Measurements from ENCODE around the gene FOLR2.

Gene FOLR2

DNA sequence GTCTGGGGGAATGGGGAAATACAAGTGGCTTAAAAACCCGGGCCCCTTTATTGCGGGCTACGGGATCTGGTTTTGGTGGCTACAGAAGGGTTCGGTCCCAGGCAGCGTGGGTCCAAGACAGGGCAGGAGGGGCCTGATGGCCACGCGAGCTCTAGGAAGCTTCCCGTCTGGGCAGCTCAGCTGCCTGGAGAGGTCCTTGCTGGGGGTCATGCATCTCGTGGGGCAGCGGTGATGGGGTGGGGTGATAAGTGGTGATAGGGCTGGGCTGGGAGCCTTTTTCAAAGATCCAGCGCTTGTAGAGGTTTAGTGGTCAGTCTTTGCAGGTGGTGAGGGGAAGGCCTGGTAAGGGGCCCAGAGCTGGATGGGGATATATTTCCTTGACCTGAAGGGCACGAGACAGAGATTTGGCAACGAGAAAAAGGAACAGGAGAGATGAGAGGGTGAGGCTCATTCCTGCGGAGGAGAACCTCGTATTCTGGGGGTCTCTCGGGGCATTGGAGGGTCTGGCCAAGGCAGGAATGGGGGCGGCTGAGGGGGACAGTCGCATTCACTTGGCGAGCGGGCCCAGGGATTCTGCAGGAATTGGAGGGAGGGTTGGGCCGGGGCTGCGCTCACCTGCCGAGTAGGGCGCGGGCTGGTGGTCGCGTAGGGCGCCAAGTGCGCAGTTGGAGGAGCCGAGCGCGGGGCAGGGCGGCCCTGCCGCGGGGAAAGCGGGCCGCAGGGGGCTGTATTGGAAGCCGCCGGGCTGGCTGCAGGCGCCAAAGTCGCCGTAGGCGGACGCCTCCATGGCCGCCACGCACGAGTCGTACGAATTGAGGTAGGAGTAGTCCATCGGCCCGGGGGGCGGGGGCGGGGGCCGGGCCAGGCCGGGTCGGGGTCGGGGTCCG lies 26.8 kb downstream of the FOLR2 start:
- TF ChIP-seq GATA3 (IDR thresholded peaks at IDR 0.05; ENCODE audit: low read depth, low read length) (no peak), GATA2 (IDR thresholded peaks at IDR 0.05; ENCODE audit: low read depth, low read length) (peak; percentile 55)

DNA sequence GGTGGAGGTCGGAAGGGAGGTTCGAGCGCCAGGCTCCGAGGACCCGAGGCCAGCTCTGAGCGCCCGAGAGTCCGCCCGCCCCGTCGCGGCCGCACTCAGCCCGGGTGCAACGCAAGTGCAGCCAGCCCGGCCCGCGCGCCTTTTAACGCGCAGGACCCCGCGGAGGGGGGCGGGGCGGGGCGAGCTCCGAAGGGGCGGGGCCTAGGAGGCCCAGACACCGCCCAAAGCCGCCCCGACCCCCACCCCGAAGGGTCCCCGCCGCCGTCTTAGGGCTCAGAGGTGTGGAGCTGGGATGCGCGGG lies 27.4 kb downstream of the FOLR2 start, which contains the start of gene PHOX2A:
Gene PHOX2A, minus strand, starts transcription at position 117 of the 301 bp plus-strand sequence. CDS start 172 bp downstream, outside the sequence.
- no peak for TF ChIP-seq GATA3 (IDR thresholded peaks at IDR 0.05; ENCODE audit: low read depth, low read length)
- no peak for TF ChIP-seq GATA2 (IDR thresholded peaks at IDR 0.05; ENCODE audit: low read depth, low read length)

DNA sequence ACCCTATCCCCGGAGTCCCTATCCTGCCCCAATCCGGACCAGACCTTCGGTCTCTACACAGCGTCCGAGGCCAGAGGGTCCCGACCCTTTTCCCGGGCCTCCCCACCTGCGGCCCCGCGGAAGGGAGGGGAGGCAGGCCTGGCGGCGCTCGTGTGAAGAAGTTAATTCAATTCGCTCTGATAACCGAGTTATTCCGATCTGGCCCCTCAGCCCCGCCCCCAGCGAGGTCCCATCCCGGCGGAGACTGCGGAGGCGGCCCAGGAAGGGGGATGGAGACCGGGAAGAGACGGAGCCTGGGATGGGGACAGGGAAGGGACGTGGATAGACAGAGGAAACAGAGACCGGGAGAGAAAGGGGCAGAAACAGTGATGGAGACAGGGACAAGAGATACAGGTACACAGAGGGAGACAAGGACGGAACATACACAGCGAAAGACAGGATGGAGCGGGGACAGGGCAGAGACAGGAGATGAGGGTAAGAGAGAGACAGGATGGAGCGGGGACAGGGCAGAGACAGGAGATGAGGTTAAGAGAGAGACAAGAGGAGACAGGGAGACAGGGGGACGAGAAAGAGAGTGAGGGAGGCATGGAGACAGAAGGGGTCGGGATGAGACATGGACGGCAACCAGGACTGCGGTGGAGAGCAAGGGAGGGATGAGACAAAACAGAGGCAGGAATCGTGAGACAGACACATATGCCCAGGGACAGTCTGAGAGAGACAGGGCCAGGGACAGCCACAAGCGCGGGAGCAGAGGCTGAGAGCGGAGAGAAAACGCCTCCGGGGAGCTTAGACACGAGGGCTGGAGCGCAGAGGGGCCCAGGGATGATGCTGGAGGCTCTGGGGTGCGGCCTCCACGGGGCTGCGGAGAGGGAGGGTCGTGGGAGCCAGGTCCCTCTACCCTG lies 28.0 kb downstream of the FOLR2 start:
- 0 out of 2 replicates have a peak, but pooled peaks have one; percentile 38 for TF ChIP-seq GATA2 (IDR thresholded peaks at IDR 0.05; ENCODE audit: low read depth, low read length)
- no peak for TF ChIP-seq GATA3 (IDR thresholded peaks at IDR 0.05; ENCODE audit: low read depth, low read length)

DNA sequence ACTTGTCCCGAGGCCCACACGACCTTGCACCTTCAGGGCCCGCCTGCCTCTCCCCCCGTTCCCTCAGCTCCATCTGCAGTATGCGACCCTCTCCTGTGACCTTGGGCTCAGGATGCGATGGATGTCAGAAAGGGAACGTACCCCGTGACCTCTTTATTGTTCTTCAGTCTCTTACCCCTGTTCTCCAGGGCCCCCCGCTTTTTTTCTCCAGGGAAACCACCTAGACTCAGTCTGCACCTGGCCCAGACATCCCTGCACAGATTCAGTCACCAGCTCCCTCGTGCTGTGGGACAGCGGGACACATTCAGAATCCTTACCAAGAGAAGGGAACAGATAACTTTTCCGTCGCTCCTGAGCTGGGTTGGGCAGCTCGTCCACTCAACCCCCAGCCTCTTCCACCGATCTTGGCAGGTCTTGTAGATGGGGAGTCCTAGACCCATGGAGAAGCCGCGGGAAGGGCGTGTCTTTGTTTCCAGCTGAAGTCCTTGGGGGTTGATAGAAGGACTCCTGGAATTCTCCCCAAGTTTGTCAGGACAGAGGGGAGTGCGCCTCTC lies 28.7 kb downstream of the FOLR2 start:
- TF ChIP-seq GATA2 (IDR thresholded peaks at IDR 0.05; ENCODE audit: low read depth, low read length) (no peak), GATA3 (IDR thresholded peaks at IDR 0.05; ENCODE audit: low read depth, low read length) (no peak)

DNA sequence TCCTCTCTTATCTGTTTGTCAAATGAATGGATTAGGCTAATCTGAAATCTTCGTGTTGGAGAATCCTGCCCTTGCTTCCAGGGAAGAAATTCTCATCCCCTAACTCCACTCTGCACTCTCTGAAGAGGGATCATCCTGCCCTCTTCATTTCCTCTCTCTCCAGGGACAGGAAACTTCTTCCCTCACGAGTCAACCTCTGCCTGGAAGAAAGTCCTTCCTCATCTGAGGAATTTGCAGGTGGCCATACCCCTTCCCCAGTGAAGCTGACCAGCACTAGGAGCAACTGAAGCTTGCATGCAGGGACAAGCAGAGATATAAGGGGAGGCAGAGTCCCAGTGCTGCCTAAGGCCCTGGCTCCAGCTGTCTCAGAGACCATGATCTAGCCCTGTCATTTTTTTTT lies 31.0 kb downstream of the FOLR2 start:
- TF ChIP-seq GATA3 (IDR thresholded peaks at IDR 0.05; ENCODE audit: low read depth, low read length) (no peak), GATA2 (IDR thresholded peaks at IDR 0.05; ENCODE audit: low read depth, low read length) (no peak)

DNA sequence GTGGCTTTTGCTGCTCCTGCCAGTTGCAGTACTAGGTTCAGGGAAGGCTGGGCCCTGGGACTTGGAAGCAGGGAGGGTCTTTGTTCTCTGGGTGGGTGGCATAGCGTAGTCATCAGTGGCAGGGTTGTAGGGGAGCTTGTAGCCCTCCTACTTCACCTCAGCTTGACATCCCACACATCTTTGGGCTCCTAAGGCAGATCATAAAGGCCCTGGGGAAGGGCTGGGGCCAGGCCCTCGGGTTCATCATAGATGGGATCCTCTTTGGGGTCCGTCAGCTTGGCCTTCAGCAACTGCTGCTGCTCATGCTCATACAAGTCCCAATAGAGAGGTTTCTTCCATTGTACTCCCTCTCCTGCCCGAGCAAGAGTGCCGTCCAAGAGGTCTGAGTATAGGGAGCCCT lies 33.4 kb downstream of the FOLR2 start:
- TF ChIP-seq GATA3 (IDR thresholded peaks at IDR 0.05; ENCODE audit: low read depth, low read length) (no peak), GATA2 (IDR thresholded peaks at IDR 0.05; ENCODE audit: low read depth, low read length) (no peak)

DNA sequence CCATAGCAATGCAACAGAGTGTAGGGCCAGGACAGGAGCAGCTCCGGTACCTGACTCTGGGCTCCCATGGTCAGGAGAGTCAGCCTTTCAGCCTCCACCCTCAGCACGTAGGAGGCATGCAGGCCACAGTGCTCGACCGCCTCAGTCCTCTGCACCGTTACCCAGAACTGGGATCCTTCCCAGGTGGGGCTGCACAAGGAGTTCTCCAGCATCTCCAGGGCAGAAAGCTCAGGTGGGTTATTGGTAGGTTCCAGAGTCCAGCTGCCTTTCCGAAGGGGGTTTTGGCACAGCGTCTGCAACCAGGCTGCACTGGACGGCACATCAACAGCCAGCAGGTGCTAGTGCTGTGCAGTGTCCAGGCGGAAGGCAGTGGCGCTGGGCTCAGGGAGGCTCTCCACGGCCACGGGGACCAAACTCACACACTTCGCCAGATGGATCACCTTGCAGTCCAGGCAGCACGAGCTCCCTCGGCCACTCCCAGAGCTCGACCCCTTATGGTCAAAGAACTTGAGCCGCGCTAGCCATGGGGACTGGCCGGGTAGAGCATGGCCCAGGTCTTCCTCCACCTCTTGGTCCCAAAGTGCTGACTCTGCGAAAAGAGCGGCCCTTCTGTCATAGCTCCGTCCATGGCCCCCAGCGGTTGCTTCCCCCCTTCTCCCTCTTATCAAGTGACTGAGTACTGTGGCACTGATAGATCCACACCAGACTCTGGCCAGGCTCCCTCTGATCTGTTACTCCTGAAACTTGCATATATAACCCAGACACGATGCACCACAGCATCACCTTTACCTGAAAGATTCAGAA lies 34.3 kb downstream of the FOLR2 start:
- no peak for TF ChIP-seq GATA2 (IDR thresholded peaks at IDR 0.05; ENCODE audit: low read depth, low read length)
- no peak for TF ChIP-seq GATA3 (IDR thresholded peaks at IDR 0.05; ENCODE audit: low read depth, low read length)

DNA sequence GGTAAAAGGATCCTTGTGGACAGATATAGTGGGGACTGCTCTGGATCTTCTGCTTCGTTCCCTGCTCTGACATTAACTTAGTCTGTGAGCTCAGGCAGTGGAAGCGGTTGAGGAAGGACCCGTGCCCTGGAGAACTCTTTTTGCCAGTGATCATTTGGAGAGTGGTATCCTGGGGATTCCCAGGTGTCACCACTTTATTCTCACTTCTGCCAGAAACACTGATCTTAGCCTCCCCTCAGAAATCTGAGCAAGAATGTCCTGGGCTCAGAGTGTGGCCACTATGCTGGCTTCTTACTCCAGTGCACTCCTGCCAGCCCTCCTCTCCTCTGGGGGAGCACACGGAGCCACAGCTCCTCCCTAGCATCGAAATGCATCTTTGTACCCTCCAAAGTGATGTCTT lies 35.0 kb downstream of the FOLR2 start:
- no peak for TF ChIP-seq GATA2 (IDR thresholded peaks at IDR 0.05; ENCODE audit: low read depth, low read length)
- no peak for TF ChIP-seq GATA3 (IDR thresholded peaks at IDR 0.05; ENCODE audit: low read depth, low read length)

DNA sequence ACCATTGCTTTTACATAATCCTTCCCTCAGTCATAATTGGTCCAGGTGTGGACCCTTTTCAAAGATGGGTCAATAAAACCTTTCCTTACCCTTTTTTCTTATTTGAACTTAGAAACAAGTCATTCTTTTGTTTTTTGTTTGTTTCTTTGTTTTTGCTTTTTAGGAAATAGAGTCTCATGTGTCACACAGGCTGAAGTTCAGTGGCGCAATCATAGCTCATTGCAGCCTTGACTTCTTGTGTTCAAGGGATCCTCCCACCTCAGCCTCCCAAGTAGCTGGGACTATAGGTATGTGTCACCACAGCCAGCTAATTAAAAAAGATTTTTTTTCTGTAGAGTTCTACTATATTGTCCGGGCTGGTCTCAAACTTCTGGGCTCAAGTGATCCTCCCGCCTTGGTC lies 36.8 kb downstream of the FOLR2 start:
- TF ChIP-seq GATA2 (IDR thresholded peaks at IDR 0.05; ENCODE audit: low read depth, low read length): no peak
- no peak for TF ChIP-seq GATA3 (IDR thresholded peaks at IDR 0.05; ENCODE audit: low read depth, low read length)

DNA sequence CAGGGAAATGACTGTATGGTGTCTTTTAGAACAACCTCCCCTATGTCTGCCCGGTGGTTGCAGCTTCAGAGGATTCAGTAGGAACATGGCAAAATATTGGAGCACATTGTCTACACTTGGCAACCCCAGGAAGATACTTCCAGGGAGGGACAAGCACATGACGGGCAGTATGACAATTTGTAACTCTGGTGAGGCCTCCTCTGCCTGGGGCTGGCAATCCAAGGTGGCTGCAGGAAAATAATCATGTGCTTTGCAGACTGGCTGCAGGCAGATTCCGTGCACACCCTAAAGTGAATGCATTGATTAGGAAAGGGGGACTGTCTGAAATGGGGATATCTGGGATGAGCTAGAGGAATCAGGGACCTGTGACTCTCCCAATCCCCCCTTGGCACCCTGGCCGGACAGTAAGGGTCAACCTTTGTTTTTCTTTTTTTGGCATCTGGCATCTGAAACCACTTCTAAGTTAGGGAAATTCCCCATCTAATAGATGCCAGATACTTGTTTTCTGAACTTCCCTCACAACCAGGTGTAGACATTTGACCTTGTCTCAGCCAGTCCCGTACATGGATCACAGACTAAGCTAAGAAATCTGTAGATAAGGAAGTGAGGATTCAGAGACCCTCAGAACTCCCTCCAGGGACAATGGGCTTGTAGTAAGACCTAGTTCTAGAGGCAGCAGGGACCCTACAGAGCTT lies 37.9 kb downstream of the FOLR2 start:
- TF ChIP-seq GATA3 (IDR thresholded peaks at IDR 0.05; ENCODE audit: low read depth, low read length): no peak
- no peak for TF ChIP-seq GATA2 (IDR thresholded peaks at IDR 0.05; ENCODE audit: low read depth, low read length)

DNA sequence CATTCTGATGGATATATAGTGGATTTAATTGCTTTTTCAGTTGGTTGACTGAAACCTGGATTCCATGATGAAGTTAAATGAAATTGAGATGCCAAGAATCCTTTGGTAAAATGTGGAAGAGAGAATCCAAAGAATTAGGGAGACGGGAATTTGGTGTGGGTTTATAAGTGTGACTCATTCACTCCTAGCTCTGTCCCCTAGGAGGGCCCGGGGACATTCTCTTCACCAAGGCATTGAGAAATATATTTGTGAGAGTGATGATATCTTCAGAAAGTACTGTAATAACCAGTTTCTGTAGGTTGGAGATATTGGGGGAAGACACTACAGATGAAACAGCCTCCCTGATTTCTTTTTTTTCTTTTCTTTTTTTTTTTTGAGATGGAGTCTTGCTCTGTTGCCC lies 41.0 kb downstream of the FOLR2 start:
- TF ChIP-seq GATA3 (IDR thresholded peaks at IDR 0.05; ENCODE audit: low read depth, low read length) (no peak), GATA2 (IDR thresholded peaks at IDR 0.05; ENCODE audit: low read depth, low read length) (no peak)

DNA sequence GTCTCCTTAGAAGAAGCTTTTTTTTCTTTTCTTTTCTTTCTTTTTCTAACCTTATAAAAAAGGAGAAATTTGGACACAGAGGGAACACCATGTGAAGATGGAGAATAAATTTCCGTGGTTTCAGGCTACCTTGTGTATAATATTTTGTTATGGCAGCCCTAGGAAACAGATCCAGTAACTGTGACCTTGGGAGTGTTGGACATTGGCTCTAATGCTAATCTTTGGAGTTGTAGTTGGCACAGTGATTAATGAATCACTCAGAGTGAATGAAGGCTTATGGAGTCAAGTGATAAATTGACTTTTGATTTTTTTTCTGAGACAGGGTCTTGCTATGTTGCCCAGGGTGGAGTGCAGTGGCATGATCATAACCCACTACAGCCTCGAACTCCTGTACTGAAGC lies 42.9 kb downstream of the FOLR2 start:
- TF ChIP-seq GATA2 (IDR thresholded peaks at IDR 0.05; ENCODE audit: low read depth, low read length): no peak
- TF ChIP-seq GATA3 (IDR thresholded peaks at IDR 0.05; ENCODE audit: low read depth, low read length): no peak

DNA sequence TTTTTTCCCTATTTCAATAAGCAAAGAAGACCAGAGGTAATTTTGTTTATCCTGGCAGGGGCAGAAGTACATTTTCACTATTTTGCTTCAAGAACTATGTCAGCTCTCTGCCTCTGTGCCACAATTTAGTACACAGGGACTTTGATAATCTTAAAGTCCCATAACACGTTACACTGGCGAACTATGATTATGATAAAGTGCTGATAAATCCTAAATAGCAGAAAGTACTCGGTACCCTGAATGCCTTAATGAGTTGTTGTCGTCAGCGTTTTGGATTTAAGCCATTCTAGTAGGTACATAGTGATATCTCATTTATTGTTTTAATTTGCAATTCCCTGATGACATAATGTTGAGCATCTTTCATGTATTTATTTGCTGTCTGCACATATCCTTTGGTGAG lies 44.0 kb downstream of the FOLR2 start:
- TF ChIP-seq GATA2 (IDR thresholded peaks at IDR 0.05; ENCODE audit: low read depth, low read length) (no peak), GATA3 (IDR thresholded peaks at IDR 0.05; ENCODE audit: low read depth, low read length) (no peak)
